ENCODE data around the gene NFX1. TPM values are rescaled to one million over a fixed set of nuclear protein-coding genes. Genes with fewer than 3 reads are reported as not detected.

Gene NFX1
- 10 to 100 TPM; 33.0 to 35.3 (median 33.5) TPM for polyA plus RNA-seq (ENCODE audit: insufficient read length in 3 of 3)

- peak; percentile 96 to 99 (median 98) for DNase-seq (ENCODE audit: low read depth in 3 of 3, low spot score in 2 of 3)
Measured at GRCh38 chr9:33290247-33291030, at the start of gene NFX1. NFX1 (plus strand) TSS chr9:33290516; CDS start chr9:33290573, 57 bp downstream.

GRCh38 chr9:33241298-33241697, 49.0 kb upstream of the NFX1 start:
- no peak for DNase-seq (ENCODE audit: low read depth in 3 of 3, low spot score in 2 of 3)

- no peak for DNase-seq (ENCODE audit: low read depth in 3 of 3, low spot score in 2 of 3)
Measured at GRCh38 chr9:33242609-33243134, 47.6 kb upstream of the NFX1 start.

GRCh38 chr9:33244137-33244784, 46.1 kb upstream of the NFX1 start:
- no peak for DNase-seq (ENCODE audit: low read depth in 3 of 3, low spot score in 2 of 3)

- DNase-seq (ENCODE audit: low read depth in 3 of 3, low spot score in 2 of 3): no peak
Measured at GRCh38 chr9:33245341-33245740, 45.0 kb upstream of the NFX1 start.

GRCh38 chr9:33246269-33246860, 44.0 kb upstream of the NFX1 start:
- no peak for DNase-seq (ENCODE audit: low read depth in 3 of 3, low spot score in 2 of 3)

- DNase-seq (ENCODE audit: low read depth in 3 of 3, low spot score in 2 of 3): no peak
Measured at GRCh38 chr9:33248606-33249005, 41.7 kb upstream of the NFX1 start.

- no peak for DNase-seq (ENCODE audit: low read depth in 3 of 3, low spot score in 2 of 3)
Measured at GRCh38 chr9:33249087-33249658, 41.1 kb upstream of the NFX1 start.

GRCh38 chr9:33249983-33250382, 40.3 kb upstream of the NFX1 start:
- DNase-seq (ENCODE audit: low read depth in 3 of 3, low spot score in 2 of 3): no peak

- DNase-seq (ENCODE audit: low read depth in 3 of 3, low spot score in 2 of 3): no peak
Measured at GRCh38 chr9:33250458-33250995, 39.8 kb upstream of the NFX1 start.

- DNase-seq (ENCODE audit: low read depth in 3 of 3, low spot score in 2 of 3): no peak
Measured at GRCh38 chr9:33254211-33254610, 36.1 kb upstream of the NFX1 start.

- no peak for DNase-seq (ENCODE audit: low read depth in 3 of 3, low spot score in 2 of 3)
Measured at GRCh38 chr9:33255014-33255413, 35.3 kb upstream of the NFX1 start.

- no peak for DNase-seq (ENCODE audit: low read depth in 3 of 3, low spot score in 2 of 3)
Measured at GRCh38 chr9:33255471-33255870, 34.8 kb upstream of the NFX1 start.

GRCh38 chr9:33256236-33256635, 34.1 kb upstream of the NFX1 start:
- DNase-seq (ENCODE audit: low read depth in 3 of 3, low spot score in 2 of 3): no peak

GRCh38 chr9:33257276-33257675, 33.0 kb upstream of the NFX1 start:
- DNase-seq (ENCODE audit: low read depth in 3 of 3, low spot score in 2 of 3): no peak

GRCh38 chr9:33260372-33260771, 29.9 kb upstream of the NFX1 start:
- DNase-seq (ENCODE audit: low read depth in 3 of 3, low spot score in 2 of 3): no peak

GRCh38 chr9:33263131-33264002, 26.9 kb upstream of the NFX1 start:
- peak in 2 of 3 donors; percentile 8 to 24 for DNase-seq (ENCODE audit: low read depth in 3 of 3, low spot score in 2 of 3)

GRCh38 chr9:33264003-33264472, 26.3 kb upstream of the NFX1 start:
- DNase-seq (ENCODE audit: low read depth in 3 of 3, low spot score in 2 of 3): peak in 2 of 3 donors; percentile 14 to 16

- DNase-seq (ENCODE audit: low read depth in 3 of 3, low spot score in 2 of 3): peak; percentile 96 to 99 (median 97)
Measured at GRCh38 chr9:33264473-33265177, 25.7 kb upstream of the NFX1 start, which contains the start of the genes BAG1 and CHMP5. BAG1 (minus strand) TSS chr9:33264708. CHMP5 (plus strand) TSS chr9:33265049; CDS start chr9:33265079, 30 bp downstream.

All from right renal cortex interstitium (tissue), 3 donors.